ENCODE measurements around the gene FAM81A. TPM values are rescaled to one million over a fixed set of nuclear protein-coding genes. Genes with fewer than 3 reads are reported as not detected.
"Not testable (repeated sequence)": the region's sequence is repeated elsewhere in the genome, so short reads cannot be mapped to it uniquely, and the experiment has no call there.

Gene FAM81A
- total RNA-seq, 6 experiments from 2014 or later = 0.18 TPM; not detected in 5

DNA sequence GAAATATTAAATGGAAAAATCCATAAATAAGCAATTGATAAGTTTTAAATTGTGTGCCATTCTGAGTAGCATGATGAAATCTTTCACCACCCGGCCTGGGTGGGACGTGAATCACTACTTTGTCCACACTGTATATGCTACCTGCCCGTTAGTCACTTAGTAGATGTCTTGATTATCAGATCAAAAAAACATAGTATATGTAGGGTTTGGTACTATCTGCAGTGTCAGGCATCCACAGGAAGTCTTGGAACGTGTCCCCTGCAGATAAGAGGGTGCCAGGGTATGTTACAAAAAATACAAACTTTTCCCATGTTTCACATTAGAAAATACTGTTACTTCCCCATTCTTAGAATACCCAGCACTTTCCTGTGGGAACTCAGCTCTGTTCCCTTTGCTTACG lies 35.2 kb downstream of the FAM81A start:
- H3K36me3 ChIP-seq = no peaks in the 10 kb centered on the region
- ATAC-seq = no peak
- intact Hi-C loops (cut with DNase I) = no loop called here
- no peak overlapping the region for H3K4me3 ChIP-seq
- WGBS (ENCODE audit: insufficient coverage, low coverage, low lambda C conversion rate, missing lambda C conversion rate) = 38% methylated on average over 5 of the region's 5 CpGs
- DNase-seq = no peak
- H3K9me3 ChIP-seq = no peaks in the 10 kb centered on the region
- H3K27me3 ChIP-seq = no peaks in the 10 kb centered on the region
- no peak for TF ChIP-seq POLR2A (IDR thresholded peaks at IDR 0.05)
- TF ChIP-seq, protein P1, sequence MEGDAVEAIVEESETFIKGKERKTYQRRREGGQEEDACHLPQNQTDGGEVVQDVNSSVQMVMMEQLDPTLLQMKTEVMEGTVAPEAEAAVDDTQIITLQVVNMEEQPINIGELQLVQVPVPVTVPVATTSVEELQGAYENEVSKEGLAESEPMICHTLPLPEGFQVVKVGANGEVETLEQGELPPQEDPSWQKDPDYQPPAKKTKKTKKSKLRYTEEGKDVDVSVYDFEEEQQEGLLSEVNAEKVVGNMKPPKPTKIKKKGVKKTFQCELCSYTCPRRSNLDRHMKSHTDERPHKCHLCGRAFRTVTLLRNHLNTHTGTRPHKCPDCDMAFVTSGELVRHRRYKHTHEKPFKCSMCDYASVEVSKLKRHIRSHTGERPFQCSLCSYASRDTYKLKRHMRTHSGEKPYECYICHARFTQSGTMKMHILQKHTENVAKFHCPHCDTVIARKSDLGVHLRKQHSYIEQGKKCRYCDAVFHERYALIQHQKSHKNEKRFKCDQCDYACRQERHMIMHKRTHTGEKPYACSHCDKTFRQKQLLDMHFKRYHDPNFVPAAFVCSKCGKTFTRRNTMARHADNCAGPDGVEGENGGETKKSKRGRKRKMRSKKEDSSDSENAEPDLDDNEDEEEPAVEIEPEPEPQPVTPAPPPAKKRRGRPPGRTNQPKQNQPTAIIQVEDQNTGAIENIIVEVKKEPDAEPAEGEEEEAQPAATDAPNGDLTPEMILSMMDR (IDR thresholded peaks at IDR 0.05) = no peak
- H3K27ac ChIP-seq = no peak overlapping the region
- no peaks in the 10 kb centered on the region for H3K4me1 ChIP-seq

DNA sequence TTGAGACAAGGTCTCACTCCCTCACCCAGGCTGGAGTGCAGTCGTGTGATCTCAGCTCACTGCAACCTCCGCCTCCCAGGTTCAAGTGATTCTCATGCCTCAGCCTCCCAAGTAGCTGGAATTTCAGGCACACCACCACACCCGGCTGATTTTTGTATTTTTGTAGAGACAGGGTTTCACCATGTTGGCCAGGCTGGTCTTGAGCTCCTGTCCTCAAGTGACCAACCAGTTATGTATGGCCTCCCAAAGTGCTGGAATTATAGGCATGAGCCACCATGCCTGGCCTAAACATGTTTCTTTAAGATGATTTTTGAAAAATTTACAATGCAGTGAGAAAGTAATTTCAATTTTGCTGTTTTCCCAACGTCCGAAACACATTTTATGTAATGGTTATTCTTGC lies 37.2 kb downstream of the FAM81A start:
- intact Hi-C loops (cut with DNase I); H3K4me3 ChIP-seq; DNase-seq; H3K36me3 ChIP-seq; H3K27ac ChIP-seq; H3K27me3 ChIP-seq; ATAC-seq; H3K4me1 ChIP-seq; H3K9me3 ChIP-seq: not testable (repeated sequence)
- 82% methylated on average over 5 of the region's 5 CpGs for WGBS (ENCODE audit: insufficient coverage, low coverage, low lambda C conversion rate, missing lambda C conversion rate)

DNA sequence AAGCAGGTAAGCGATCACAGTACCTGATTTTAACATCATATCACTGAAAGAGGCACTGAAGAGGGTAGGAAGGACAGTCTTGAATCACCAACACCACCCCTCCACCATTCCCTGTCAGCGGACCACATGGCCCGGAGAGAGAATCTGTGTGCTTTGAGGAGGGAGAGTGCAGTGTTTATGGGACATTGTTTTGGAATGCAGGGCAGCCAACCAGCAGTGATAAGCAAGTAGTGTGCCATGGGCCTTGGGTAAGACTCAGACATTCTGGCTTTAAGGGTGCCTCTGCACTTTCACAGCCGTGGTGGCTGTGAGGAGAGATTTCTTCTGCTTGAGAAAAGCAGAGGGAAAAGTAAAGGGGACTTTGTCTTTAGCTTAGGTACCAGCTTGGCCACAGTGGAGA lies 46.4 kb downstream of the FAM81A start:
- intact Hi-C loops (cut with DNase I) = no loop called here
- Histone ChIP-seq H3K27ac (no peak overlapping the region), H3K36me3 (no peaks in the 10 kb centered on the region), H3K4me1 (no peaks in the 10 kb centered on the region), H3K4me3 (no peak overlapping the region), H3K27me3 (no peaks in the 10 kb centered on the region), H3K9me3 (no peaks in the 10 kb centered on the region)
- ATAC-seq (no peak), DNase-seq (no peak)
- TF ChIP-seq, protein P1 (IDR thresholded peaks at IDR 0.05) = no peak
- TF ChIP-seq POLR2A (IDR thresholded peaks at IDR 0.05) = no peak
- WGBS (ENCODE audit: insufficient coverage, low coverage, low lambda C conversion rate, missing lambda C conversion rate) = 87% methylated on average over 4 of the region's 4 CpGs

DNA sequence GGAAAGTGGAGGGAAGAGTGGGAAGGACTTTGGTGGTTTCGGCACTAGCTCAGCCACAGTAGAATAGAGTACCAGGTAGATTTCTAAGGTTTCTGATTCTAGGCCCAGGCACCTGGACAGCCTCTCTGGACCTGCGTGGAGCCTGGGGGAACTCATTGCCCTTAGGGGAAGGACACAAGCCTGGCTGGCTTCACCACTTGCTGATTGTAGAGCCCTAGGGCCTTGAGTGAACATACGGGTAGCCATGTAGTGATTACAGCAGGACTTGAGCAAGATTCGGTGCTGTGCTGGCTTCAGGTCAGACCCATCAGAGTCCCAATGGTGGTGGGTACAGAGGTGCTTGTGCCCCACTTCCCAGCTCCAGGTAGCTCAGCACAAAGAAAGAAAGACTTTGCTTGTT lies 47.0 kb downstream of the FAM81A start:
- H3K27me3 ChIP-seq = no peaks in the 10 kb centered on the region
- no CpG with 5 or more reads among the region's 4 CpGs for WGBS (ENCODE audit: insufficient coverage, low coverage, low lambda C conversion rate, missing lambda C conversion rate)
- ATAC-seq = no peak

DNA sequence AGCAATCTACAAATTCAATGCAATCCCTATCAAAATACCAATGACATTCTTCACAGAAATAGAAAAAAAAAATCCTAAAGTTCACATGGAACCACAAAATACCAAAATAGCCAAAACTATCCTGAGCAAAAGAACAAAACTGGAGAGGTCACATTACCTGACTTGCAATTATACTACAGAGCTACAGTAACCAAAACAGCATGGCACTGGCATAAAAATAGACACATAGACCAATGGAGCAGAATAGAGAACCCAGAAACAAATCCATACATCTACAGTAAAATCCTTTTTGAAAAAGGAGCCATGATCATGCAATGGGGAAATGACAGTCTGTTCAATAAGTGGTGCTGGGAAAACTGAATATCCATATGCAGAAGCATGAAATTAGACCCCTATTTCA lies 51.5 kb downstream of the FAM81A start:
- ATAC-seq; H3K27me3 ChIP-seq; H3K27ac ChIP-seq; H3K9me3 ChIP-seq; H3K4me1 ChIP-seq; H3K4me3 ChIP-seq; H3K36me3 ChIP-seq; DNase-seq; intact Hi-C loops (cut with DNase I): not testable (repeated sequence)

More for the DNA sequence above, 47.0 kb downstream of the FAM81A start:
- Histone ChIP-seq H3K4me3 (no peak overlapping the region), H3K27ac (no peak overlapping the region), H3K36me3 (no peaks in the 10 kb centered on the region), H3K4me1 (no peaks in the 10 kb centered on the region), H3K9me3 (no peaks in the 10 kb centered on the region)
- intact Hi-C loops (cut with DNase I) = no loop called here
- no peak for TF ChIP-seq POLR2A (IDR thresholded peaks at IDR 0.05)
- TF ChIP-seq, protein P1 (IDR thresholded peaks at IDR 0.05) = no peak
- DNase-seq = no peak

DNA sequence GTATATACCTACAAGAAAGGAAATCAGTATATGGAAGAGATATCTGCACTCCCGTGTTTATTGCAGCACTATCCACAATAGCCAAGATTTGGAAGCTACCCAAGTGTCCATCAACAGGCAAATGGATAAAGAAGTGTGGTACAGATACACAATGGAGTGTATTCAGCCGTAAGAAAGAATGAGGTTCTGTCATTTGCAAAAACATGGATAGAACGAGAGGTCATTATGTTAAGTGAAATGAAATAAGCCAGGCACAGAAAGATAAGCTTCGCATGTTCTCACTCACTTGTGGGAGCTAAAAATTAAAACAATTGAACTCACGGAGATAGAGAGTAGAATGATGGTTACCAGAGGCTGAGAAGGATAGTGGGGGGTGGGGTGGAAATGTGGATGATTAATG lies 53.1 kb downstream of the FAM81A start:
- no peak overlapping the region for H3K4me3 ChIP-seq
- H3K27me3 ChIP-seq = no peaks in the 10 kb centered on the region
- no peaks in the 10 kb centered on the region for H3K4me1 ChIP-seq
- no peaks in the 10 kb centered on the region for H3K36me3 ChIP-seq
- DNase-seq = no peak
- 68% methylated on average over 5 of the region's 5 CpGs for WGBS (ENCODE audit: insufficient coverage, low coverage, low lambda C conversion rate, missing lambda C conversion rate)
- intact Hi-C loops (cut with DNase I) = loop anchor here in 1 of 2 donors (10.0 kb wide), 1 partner anchor 516 kb away; no protein-coding TSS in a partner anchor
- no peak for TF ChIP-seq POLR2A (IDR thresholded peaks at IDR 0.05)
- TF ChIP-seq, protein P1 (IDR thresholded peaks at IDR 0.05) = no peak
- no peak overlapping the region for H3K27ac ChIP-seq
- no peaks in the 10 kb centered on the region for H3K9me3 ChIP-seq
- ATAC-seq = no peak
